KOPT-K1 (cell line): Measurements from ENCODE around the gene LNX2.

Experiments
- H3K27ac ChIP-seq: fragments of 200-600 bp; sonication (generic); 2 replicates; pipeline ENCODE4 v1.5.1; 2016; ENCODE audit warnings: antibody characterized with exemption, mild to moderate bottlenecking, low read depth, low read length; ENCODE audit not compliant: poor library complexity, severe bottlenecking
- H3K36me3 ChIP-seq: fragments of 200-600 bp; sonication (generic); 2 replicates; pipeline ENCODE4 v1.5.1; 2017; ENCODE audit warnings: antibody characterized with exemption, mild to moderate bottlenecking, low read length, moderate library complexity; ENCODE audit not compliant: insufficient read depth
- H3K9me3 ChIP-seq: fragments of 200-600 bp; sonication (generic); 2 replicates; pipeline ENCODE4 v1.5.1; 2017; ENCODE audit warnings: antibody characterized with exemption, low read length, mild to moderate bottlenecking; ENCODE audit not compliant: insufficient read depth, poor library complexity, severe bottlenecking

LNX2 gene

GRCh38 chr13:27534108-27534980 is 86.0 kb downstream of the LNX2 start:
- Histone ChIP-seq H3K36me3 (no peaks in the 10 kb centered on the region), H3K27ac (no peak overlapping the region)

GRCh38 chr13:27533155-27533643 is 87.1 kb downstream of the LNX2 start:
- Histone ChIP-seq H3K36me3 (no peaks in the 10 kb centered on the region), H3K9me3 (peaks cover 6% of the 10 kb centered on the region), H3K27ac (no peak overlapping the region)

More at GRCh38 chr13:27534108-27534980, 86.0 kb downstream of the LNX2 start:
- H3K9me3 ChIP-seq, result no peaks in the 10 kb centered on the region

DNA sequence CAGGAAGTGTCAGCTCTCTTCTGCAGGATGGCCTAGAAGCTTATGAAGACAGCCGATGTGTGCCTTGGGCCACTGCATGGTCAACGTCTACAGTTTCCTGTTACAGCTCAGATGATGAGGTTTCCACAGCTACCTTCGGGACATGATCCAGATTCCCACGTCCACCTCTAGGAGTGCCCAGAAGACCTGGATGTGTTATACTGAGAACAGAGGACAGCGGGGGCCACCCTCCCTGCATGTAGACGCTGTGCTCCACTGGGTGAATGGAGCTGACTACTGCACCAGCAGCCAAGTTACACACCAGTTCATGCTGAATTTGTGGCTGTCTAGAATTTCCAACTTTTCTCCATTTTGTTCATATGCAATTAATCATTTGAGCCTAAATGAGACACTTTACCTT is 91.4 kb downstream of the LNX2 start:
- no peaks in the 10 kb centered on the region for H3K36me3 ChIP-seq
- no peak overlapping the region for H3K27ac ChIP-seq

GRCh38 chr13:27526516-27526915 is 93.8 kb downstream of the LNX2 start:
- H3K27ac ChIP-seq, result no peak overlapping the region
- H3K9me3 ChIP-seq, result peaks cover 8% of the 10 kb centered on the region
- no peaks in the 10 kb centered on the region for H3K36me3 ChIP-seq

More for the DNA sequence above, 91.4 kb downstream of the LNX2 start:
- peaks cover 8% of the 10 kb centered on the region for H3K9me3 ChIP-seq

GRCh38 chr13:27524981-27525975 is 95.1 kb downstream of the LNX2 start:
- Histone ChIP-seq H3K36me3 (no peaks in the 10 kb centered on the region), H3K9me3 (peaks cover 8% of the 10 kb centered on the region), H3K27ac (no peak overlapping the region)

- no peak overlapping the region for H3K27ac ChIP-seq
- H3K36me3 ChIP-seq, result no peaks in the 10 kb centered on the region
- H3K9me3 ChIP-seq, result peaks cover 6% of the 10 kb centered on the region
Observed at GRCh38 chr13:27523346-27524073, 96.8 kb downstream of the LNX2 start.

GRCh38 chr13:27522847-27523246 is 97.5 kb downstream of the LNX2 start:
- no peaks in the 10 kb centered on the region for H3K36me3 ChIP-seq
- no peak overlapping the region for H3K27ac ChIP-seq
- H3K9me3 ChIP-seq, result no peaks in the 10 kb centered on the region

DNA sequence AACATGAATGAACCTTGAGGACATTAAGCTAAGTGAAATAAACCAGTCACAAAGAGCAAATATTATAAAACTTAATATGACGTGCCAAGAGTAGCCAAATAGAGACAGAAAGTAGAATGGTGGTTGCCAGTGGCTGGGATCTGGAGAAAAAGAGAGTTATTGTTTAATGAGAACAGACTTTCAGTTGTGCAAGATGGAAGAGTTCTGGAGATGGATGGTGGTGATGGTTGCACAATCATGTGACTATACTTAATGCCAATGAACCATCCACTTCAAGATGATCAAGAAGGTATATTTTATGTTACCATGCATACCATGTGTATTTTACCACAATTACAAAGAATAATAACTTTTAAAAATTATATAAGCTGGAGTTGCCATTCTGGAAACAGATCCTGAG is 104.2 kb downstream of the LNX2 start:
- Histone ChIP-seq H3K36me3 (no peaks in the 10 kb centered on the region), H3K9me3 (no peaks in the 10 kb centered on the region), H3K27ac (no peak overlapping the region)

- no peaks in the 10 kb centered on the region for H3K9me3 ChIP-seq
- H3K27ac ChIP-seq, result no peak overlapping the region
- H3K36me3 ChIP-seq, result no peaks in the 10 kb centered on the region
Observed at GRCh38 chr13:27510082-27510481, 110.2 kb downstream of the LNX2 start.

GRCh38 chr13:27508802-27509201 is 111.5 kb downstream of the LNX2 start:
- Histone ChIP-seq H3K9me3 (no peaks in the 10 kb centered on the region), H3K36me3 (no peaks in the 10 kb centered on the region), H3K27ac (no peak overlapping the region)

DNA sequence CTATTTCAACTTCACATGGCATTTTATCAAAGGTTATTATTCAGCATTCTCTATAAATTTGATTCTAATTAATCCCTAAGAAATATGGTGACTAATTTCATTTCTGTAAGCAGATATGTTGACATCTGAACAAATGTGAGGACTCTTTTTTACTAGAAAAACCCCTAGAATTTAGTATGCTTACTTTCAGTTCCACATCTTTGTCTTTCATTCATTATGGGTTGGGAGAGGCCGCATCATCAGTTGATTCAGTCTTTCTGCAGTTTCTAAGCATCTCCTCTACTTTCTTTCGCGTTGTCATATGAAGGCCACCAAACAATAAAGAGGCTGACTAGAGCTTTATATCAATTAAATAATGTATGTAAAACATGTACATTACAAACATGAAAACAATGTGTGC is 114.5 kb downstream of the LNX2 start:
- Histone ChIP-seq H3K36me3 (no peaks in the 10 kb centered on the region), H3K9me3 (peaks cover 5% of the 10 kb centered on the region), H3K27ac (no peak overlapping the region)

DNA sequence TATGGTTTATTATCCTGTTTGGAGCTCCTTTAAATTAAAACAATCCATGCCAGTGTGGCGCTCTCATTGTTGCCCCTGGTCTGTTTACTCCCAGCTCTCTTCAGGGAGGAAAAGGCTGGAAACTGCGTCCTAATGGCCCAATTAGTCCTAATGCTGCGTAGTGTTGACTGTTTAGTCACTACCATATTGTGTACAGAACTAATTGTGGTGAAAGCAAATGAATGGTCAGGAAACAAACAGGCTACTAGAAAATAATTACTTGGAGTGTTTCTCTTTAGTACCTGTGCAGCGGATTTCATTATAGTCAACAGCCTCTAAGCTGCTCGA is 115.5 kb downstream of the LNX2 start:
- Histone ChIP-seq H3K36me3 (no peaks in the 10 kb centered on the region), H3K9me3 (peaks cover 5% of the 10 kb centered on the region), H3K27ac (no peak overlapping the region)

DNA sequence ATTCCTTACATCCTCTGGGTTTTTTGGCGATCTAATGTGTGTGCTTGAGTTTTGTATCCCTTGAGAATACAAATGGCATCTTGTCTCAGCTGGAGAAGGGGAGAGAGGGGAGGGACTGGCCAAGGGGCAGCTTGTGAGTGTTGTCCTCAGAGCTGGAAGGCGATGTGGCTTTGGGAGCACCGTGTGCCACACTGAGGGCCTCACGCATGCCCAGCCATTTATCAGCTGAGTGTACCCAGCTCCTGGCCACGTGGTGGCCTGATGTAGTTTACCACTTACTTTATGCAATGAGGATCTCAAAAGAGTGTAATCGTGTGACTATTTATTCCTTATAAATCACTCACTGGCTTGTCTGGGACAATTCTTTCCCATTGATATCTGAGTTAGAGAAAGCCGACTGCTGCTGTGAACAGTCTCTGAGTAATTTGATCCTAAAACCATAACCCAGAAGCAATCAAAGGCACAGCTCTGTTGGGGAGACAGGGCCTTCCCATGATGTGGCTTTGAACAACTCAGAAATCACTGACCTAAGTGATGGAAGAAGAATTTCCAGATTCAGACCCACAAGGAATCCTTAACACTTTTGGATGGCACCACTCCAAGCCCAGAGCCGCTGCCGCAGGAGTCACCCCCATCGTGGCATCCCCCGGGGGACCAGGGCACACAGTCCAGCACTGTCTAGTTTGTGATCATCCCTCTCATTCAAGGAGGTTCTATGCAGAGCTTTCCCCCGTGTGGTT is 116.0 kb downstream of the LNX2 start:
- H3K36me3 ChIP-seq, result no peaks in the 10 kb centered on the region
- no peak overlapping the region for H3K27ac ChIP-seq
- H3K9me3 ChIP-seq, result peaks cover 5% of the 10 kb centered on the region

GRCh38 chr13:27500806-27501534 is 119.4 kb downstream of the LNX2 start:
- no peak overlapping the region for H3K27ac ChIP-seq
- peaks cover 5% of the 10 kb centered on the region for H3K9me3 ChIP-seq
- no peaks in the 10 kb centered on the region for H3K36me3 ChIP-seq
